Suprapubic skin (tissue), 3 donors: ENCODE results near the gene PPP2R5C.

Experiments
- CTCF ChIP-seq, 2 donors: fragments of 200-600 bp in 1 of 2; fragments of 450-650 bp in 1 of 2; sonication (generic) in 1 of 2; IDR thresholded peaks; one replicate each; pipeline ENCODE4 v1.5.1; 2016 to 2019; ENCODE audit warnings: antibody characterized with exemption in 2 of 2, mild to moderate bottlenecking in 1 of 2, moderate library complexity in 1 of 2
- EP300 ChIP-seq: sonication (generic); formaldehyde crosslinking; IDR thresholded peaks from one replicate; pipeline ENCODE4 v1.6.1; 2017; ENCODE audit warnings: antibody characterized with exemption

- TF ChIP-seq CTCF (IDR thresholded peaks at IDR 0.05) (no peak), EP300 (no peak)
Measured at GRCh38 chr14:101918065-101918989, 156.8 kb downstream of the PPP2R5C start.
